MCF 10A (cell line): ENCODE data around the gene RAB37. TPM values are rescaled to one million over a fixed set of nuclear protein-coding genes. Genes with fewer than 3 reads are reported as not detected.

ENCODE experiments used
- BruUV-seq: library from RNA; stranded (reverse); fragments of 400-500 nt; replicated peaks from 2 replicates; lab custom pipeline; 2021; lab: Mats Ljungman, UMichigan
- CTCF ChIA-PET: fragments of 300-600 bp; sonication (Branson Sonifier 250); formaldehyde crosslinking; extraction: SDS; loops from one replicate; lab custom pipeline; 2021; ENCODE audit warnings: antibody characterized with exemption, inconsistent platforms; lab: Yijun Ruan, JAX
- POLR2A ChIA-PET: fragments of 300-600, 350-650 bp; sonication (Branson Sonifier 250); formaldehyde crosslinking; extraction: SDS; loops from one replicate; lab custom pipeline; 2020; ENCODE audit warnings: antibody characterized with exemption, inconsistent platforms; lab: Yijun Ruan, JAX
- DNase-seq: peaks from one replicate; pipeline ENCODE4 v3.0.0-alpha.2; 2018; ENCODE audit not compliant: unreplicated experiment
- H3K27ac Mint-ChIP-seq: one replicate; pipeline ENCODE4 v1.8.0; 2022; ENCODE audit warnings: mild to moderate bottlenecking, low read depth, mixed read lengths; ENCODE audit not compliant: unreplicated experiment
- H3K27me3 Mint-ChIP-seq: one replicate; pipeline ENCODE4 v1.8.0; 2022; ENCODE audit warnings: mixed read lengths; ENCODE audit not compliant: insufficient read depth, unreplicated experiment
- H3K36me3 Mint-ChIP-seq: one replicate; pipeline ENCODE4 v1.8.0; 2022; ENCODE audit warnings: mild to moderate bottlenecking, moderate library complexity, mixed read lengths; ENCODE audit not compliant: insufficient read depth, unreplicated experiment
- H3K4me1 Mint-ChIP-seq: one replicate; pipeline ENCODE4 v1.8.0; 2022; ENCODE audit warnings: mixed read lengths; ENCODE audit not compliant: insufficient read depth, unreplicated experiment
- H3K4me3 Mint-ChIP-seq: one replicate; pipeline ENCODE4 v1.8.0; 2022; ENCODE audit warnings: mild to moderate bottlenecking, moderate library complexity, mixed read lengths; ENCODE audit not compliant: unreplicated experiment
- H3K9me3 Mint-ChIP-seq: one replicate; pipeline ENCODE4 v1.8.0; 2022; ENCODE audit warnings: mixed read lengths; ENCODE audit not compliant: unreplicated experiment
- CTCF ChIP-seq: fragments of 200-600 bp; IDR thresholded peaks from one replicate; pipeline ENCODE4 v1.8.0; 2022; ENCODE audit warnings: antibody characterized with exemption, mild to moderate bottlenecking; ENCODE audit not compliant: unreplicated experiment
- intact Hi-C: fragments of 100-400 bp; cut with micrococcal nuclease; formaldehyde crosslinking; loops from 2 replicates; pipeline ENCODE4 v1.14.1; 2022
- total RNA-seq: library from RNA; stranded (reverse); gene quantifications from 2 replicates; pipeline ENCODE4 v1.2.3, GENCODE V29; 2022

Gene RAB37
- total RNA-seq, 1 experiment from 2014 or later: not detected

GRCh38 chr17:74744349-74744713 is 7.3 kb downstream of the RAB37 start:
- DNase-seq: no peak
- intact Hi-C loops: loop anchor here (1.0 kb wide), 1 partner anchor 26 kb away; no protein-coding TSS in a partner anchor
- Mint-ChIP-seq H3K27ac (peak overlapping the region; percentile 84), H3K36me3 (no peaks in the 10 kb centered on the region), H3K4me1 (peaks cover 6% of the 10 kb centered on the region), H3K9me3 (no peaks in the 10 kb centered on the region), H3K27me3 (peaks cover 9% of the 10 kb centered on the region), H3K4me3 (peak overlapping the region; percentile 59)
- BruUV-seq: no TSS peak
- ChIA-PET CTCF (interaction anchor here (0.6 to 4.7 kb wide), 10 partner anchors 12 to 444 kb away, joined by 3 to 74 read pairs (median 5); partner anchors contain the start of gene NAT9), POLR2A (interaction anchor here (0.6 to 1.6 kb wide), 5 partner anchors 12 to 129 kb away, joined by 3 to 7 read pairs (median 4); no protein-coding TSS in a partner anchor)
- no peak for TF ChIP-seq CTCF

- peak; percentile 99 for TF ChIP-seq CTCF
- Mint-ChIP-seq H3K27ac (peak overlapping the region; percentile 84), H3K4me1 (peaks cover 9% of the 10 kb centered on the region), H3K4me3 (peak overlapping the region; percentile 59), H3K9me3 (no peaks in the 10 kb centered on the region), H3K27me3 (peaks cover 3% of the 10 kb centered on the region), H3K36me3 (no peaks in the 10 kb centered on the region)
- no TSS peak for BruUV-seq
- intact Hi-C loops: loop anchor here (1.0 kb wide), 1 partner anchor 25 kb away; no protein-coding TSS in a partner anchor
- peak; percentile 78 for DNase-seq
- POLR2A ChIA-PET: interaction anchor here (0.6 to 1.6 kb wide), 10 partner anchors 11 to 128 kb away, joined by 3 to 7 read pairs (median 4); partner anchors contain the start of gene GRIN2C
- CTCF ChIA-PET: interaction anchor here (0.6 to 4.7 kb wide), 16 partner anchors 9 to 443 kb away, joined by 3 to 74 read pairs (median 4); partner anchors contain the start of genes NAT9 and OTOP2
Observed at GRCh38 chr17:74744714-74745547, 7.9 kb downstream of the RAB37 start.

- no peaks in the 10 kb centered on the region for H3K36me3 Mint-ChIP-seq
- no peaks in the 10 kb centered on the region for H3K27me3 Mint-ChIP-seq
- intact Hi-C loops: no loop called here
- BruUV-seq: no TSS peak
- H3K27ac Mint-ChIP-seq: no peak overlapping the region
- no peak for DNase-seq
- TF ChIP-seq CTCF: no peak
- ChIA-PET POLR2A (interaction anchor here (0.8 to 2.5 kb wide), 8 partner anchors 12 to 127 kb away, joined by 3 to 12 read pairs (median 4); partner anchors contain the start of genes FDXR and GRIN2C), CTCF (interaction anchor here (0.6 to 4.7 kb wide), 18 partner anchors 10 to 621 kb away, joined by 3 to 74 read pairs (median 4); partner anchors contain the start of genes NAT9 and OTOP2)
- H3K4me1 Mint-ChIP-seq: peaks cover 15% of the 10 kb centered on the region
- no peaks in the 10 kb centered on the region for H3K9me3 Mint-ChIP-seq
- H3K4me3 Mint-ChIP-seq: no peak overlapping the region
Observed at GRCh38 chr17:74745548-74746177, 8.6 kb downstream of the RAB37 start.
